Measurements from ENCODE around the gene ALDH1L1.
"Not testable (repeated sequence)": the region's sequence is repeated elsewhere in the genome, so short reads cannot be mapped to it uniquely, and the experiment has no call there.

The ALDH1L1 gene

GRCh38 chr3:126078866-126079265 is 101.5 kb downstream of the ALDH1L1 start:
- no peak for TF ChIP-seq CTCF (IDR thresholded peaks at IDR 0.05; ENCODE audit: control insufficient read depth, extremely low read depth, insufficient read depth)
- H3K4me3 ChIP-seq (ENCODE audit: low read depth, low read length) = no peak overlapping the region
- no peak for DNase-seq (ENCODE audit: low read depth)

GRCh38 chr3:126077754-126078153 is 102.6 kb downstream of the ALDH1L1 start:
- no peak for DNase-seq (ENCODE audit: low read depth)
- H3K4me3 ChIP-seq (ENCODE audit: low read depth, low read length) = no peak overlapping the region
- TF ChIP-seq CTCF (IDR thresholded peaks at IDR 0.05; ENCODE audit: control insufficient read depth, extremely low read depth, insufficient read depth) = no peak

GRCh38 chr3:126076140-126076539 is 104.2 kb downstream of the ALDH1L1 start:
- no peak for DNase-seq (ENCODE audit: low read depth)
- TF ChIP-seq CTCF (IDR thresholded peaks at IDR 0.05; ENCODE audit: control insufficient read depth, extremely low read depth, insufficient read depth) = no peak
- no peak overlapping the region for H3K4me3 ChIP-seq (ENCODE audit: low read depth, low read length)

- DNase-seq (ENCODE audit: low read depth) = no peak
- no peak for TF ChIP-seq CTCF (IDR thresholded peaks at IDR 0.05; ENCODE audit: control insufficient read depth, extremely low read depth, insufficient read depth)
- H3K4me3 ChIP-seq (ENCODE audit: low read depth, low read length) = no peak overlapping the region
These were observed 110.2 kb downstream of the ALDH1L1 start for GRCh38 chr3:126070146-126070545.

GRCh38 chr3:126067959-126068358 is 112.4 kb downstream of the ALDH1L1 start:
- H3K4me3 ChIP-seq (ENCODE audit: low read depth, low read length) = no peak overlapping the region
- no peak for DNase-seq (ENCODE audit: low read depth)
- TF ChIP-seq CTCF (IDR thresholded peaks at IDR 0.05; ENCODE audit: control insufficient read depth, extremely low read depth, insufficient read depth) = no peak

GRCh38 chr3:126066676-126067075 is 113.7 kb downstream of the ALDH1L1 start:
- not testable (repeated sequence) for DNase-seq (ENCODE audit: low read depth); H3K4me3 ChIP-seq (ENCODE audit: low read depth, low read length)

GRCh38 chr3:126065876-126066275 is 114.5 kb downstream of the ALDH1L1 start:
- no peak overlapping the region for H3K4me3 ChIP-seq (ENCODE audit: low read depth, low read length)
- TF ChIP-seq CTCF (IDR thresholded peaks at IDR 0.05; ENCODE audit: control insufficient read depth, extremely low read depth, insufficient read depth) = no peak
- no peak for DNase-seq (ENCODE audit: low read depth)

All from LNCaP clone FGC (cell line).